H1 (cell line): ENCODE results near the gene MRPL52. TPM values are rescaled to one million over a fixed set of nuclear protein-coding genes. Genes with fewer than 3 reads are reported as not detected.

ENCODE experiments used
- BRCA1 ChIP-seq: IDR thresholded peaks from 2 replicates; pipeline ENCODE4 v1.6.1; 2012; ENCODE audit warnings: low read depth, low read length, improper control_type of control experiment
- CHD7 ChIP-seq: fragments of 300-600 bp; sonication (generic); IDR thresholded peaks from 2 replicates; pipeline ENCODE4 v1.7.1; 2012; ENCODE audit warnings: low read length, moderate library complexity, mild to moderate bottlenecking, inconsistent platforms; ENCODE audit not compliant: insufficient replicate concordance
- CTCF ChIP-seq, 3 experiments: IDR thresholded peaks; 1 replicate in 2 of 3; 2 replicates in 1 of 3; pipeline versions ENCODE4 v1.5.1 to v1.6.1; 2011; ENCODE audit warnings: low read length in 3 of 3, mild to moderate bottlenecking in 3 of 3, inconsistent platforms in 2 of 3, low read depth in 1 of 3, moderate library complexity in 1 of 3; ENCODE audit not compliant: insufficient read depth in 1 of 3; ENCODE audit errors: control extremely low read depth in 1 of 3
- TAF1 ChIP-seq: IDR thresholded peaks from 2 replicates; pipeline ENCODE4 v1.6.1; 2011; ENCODE audit warnings: mild to moderate bottlenecking, low read depth, low read length
- TEAD4 ChIP-seq: IDR thresholded peaks from 2 replicates; pipeline ENCODE4 v1.6.1; 2012; ENCODE audit warnings: low read depth, low read length, inconsistent platforms, mixed read lengths
- polyA plus RNA-seq, 7 experiments: library from polyadenylated mRNA; depleted of rRNA in 3 of 7; stranded (reverse) in 5 of 7; unstranded in 2 of 7; fragments of >200 nt in 5 of 7; fragments of 200-250 nt in 2 of 7; gene quantifications; 1 replicate in 5 of 7; 2 replicates in 1 of 7; 4 replicates in 1 of 7; pipeline versions ENCODE4 v1.2.1 to v1.2.3, GENCODE V29; 2011 to 2013; ENCODE audit warnings: missing spikeins in 2 of 7, mixed read lengths in 2 of 7
- total RNA-seq: library from RNA; stranded (reverse); fragmentation: NEBNext Ultra II Directional; extraction: Animal tissue kit (Norgen Biotek cat#: 25700); gene quantifications from 2 replicates; pipeline ENCODE4 v1.2.1, GENCODE V29; 2021
- TF ChIP-seq, protein P1 (sequence below): IDR thresholded peaks from 2 replicates; pipeline ENCODE4 v1.6.1; 2012; ENCODE audit warnings: low read length, inconsistent platforms

Gene MRPL52
- total and polyA plus RNA-seq, 2 of the 8 experiments (the other 6 are each of a cell fraction or from before 2014, with no cell fraction given): 70.5 to 176 TPM

- TF ChIP-seq, protein P1, sequence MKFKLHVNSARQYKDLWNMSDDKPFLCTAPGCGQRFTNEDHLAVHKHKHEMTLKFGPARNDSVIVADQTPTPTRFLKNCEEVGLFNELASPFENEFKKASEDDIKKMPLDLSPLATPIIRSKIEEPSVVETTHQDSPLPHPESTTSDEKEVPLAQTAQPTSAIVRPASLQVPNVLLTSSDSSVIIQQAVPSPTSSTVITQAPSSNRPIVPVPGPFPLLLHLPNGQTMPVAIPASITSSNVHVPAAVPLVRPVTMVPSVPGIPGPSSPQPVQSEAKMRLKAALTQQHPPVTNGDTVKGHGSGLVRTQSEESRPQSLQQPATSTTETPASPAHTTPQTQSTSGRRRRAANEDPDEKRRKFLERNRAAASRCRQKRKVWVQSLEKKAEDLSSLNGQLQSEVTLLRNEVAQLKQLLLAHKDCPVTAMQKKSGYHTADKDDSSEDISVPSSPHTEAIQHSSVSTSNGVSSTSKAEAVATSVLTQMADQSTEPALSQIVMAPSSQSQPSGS: no peak
- TF ChIP-seq CHD7: no peak
- TF ChIP-seq BRCA1: no peak
- TF ChIP-seq CTCF (IDR thresholded peaks at IDR 0.05; ENCODE audit: control extremely low read depth in 1 of 3, insufficient read depth in 1 of 3, low read depth in 1 of 3, low read length in 3 of 3): no peak
- no peak for TF ChIP-seq TEAD4
- no peak for TF ChIP-seq TAF1
Observed at GRCh38 chr14:22882064-22882463, 52.4 kb downstream of the MRPL52 start (continued).
